NOMO-1 treated with dmso at 0.1 percent for 144 hours (cell line): ENCODE measurements around the gene RAB13.

ENCODE experiments used
- DNase-seq: peaks from one replicate; lab custom pipeline; 2025; ENCODE audit not compliant: unreplicated experiment; lab: John Stamatoyannopoulos, UW

RAB13 gene

DNA sequence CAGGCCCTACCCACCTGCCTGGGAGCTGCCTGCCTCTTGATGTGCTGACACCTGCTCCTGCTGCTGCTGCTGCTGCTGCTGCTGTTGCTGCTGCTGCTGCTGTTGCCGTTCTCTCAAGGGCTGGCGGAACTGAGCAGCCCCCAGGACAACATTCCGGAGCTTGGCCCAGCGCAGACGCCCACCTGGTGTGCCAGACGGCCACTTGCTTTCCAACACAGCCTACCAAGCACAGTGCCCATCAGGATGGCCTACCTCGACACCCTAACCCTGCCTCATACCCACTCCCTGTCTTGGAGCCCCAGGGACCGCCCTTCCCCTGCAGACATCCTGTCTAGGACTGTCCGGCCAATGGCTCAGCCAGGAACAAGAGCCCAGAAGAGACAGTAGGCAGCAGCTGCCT is 51.4 kb downstream of the RAB13 start:
- no peak for DNase-seq

DNA sequence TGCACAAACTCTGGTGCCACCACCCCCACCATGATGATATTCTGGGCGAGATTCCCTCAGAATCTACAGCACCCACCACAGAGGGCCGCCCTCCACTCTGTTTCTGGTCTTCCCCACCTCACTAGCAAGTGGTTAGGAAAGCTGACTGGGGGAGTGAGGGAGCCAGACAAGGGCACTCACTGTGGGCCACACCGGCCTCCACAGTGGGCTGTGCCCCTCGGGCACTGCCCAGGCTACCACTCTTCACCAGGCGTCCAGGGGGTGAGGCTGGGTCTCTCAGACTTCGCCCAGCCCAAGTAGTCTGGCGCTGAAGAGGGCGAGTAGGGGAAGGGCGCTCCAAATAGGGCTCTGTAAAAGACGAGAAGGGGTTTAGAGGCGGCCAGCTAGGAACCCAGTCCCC is 52.2 kb downstream of the RAB13 start:
- DNase-seq = no peak

DNA sequence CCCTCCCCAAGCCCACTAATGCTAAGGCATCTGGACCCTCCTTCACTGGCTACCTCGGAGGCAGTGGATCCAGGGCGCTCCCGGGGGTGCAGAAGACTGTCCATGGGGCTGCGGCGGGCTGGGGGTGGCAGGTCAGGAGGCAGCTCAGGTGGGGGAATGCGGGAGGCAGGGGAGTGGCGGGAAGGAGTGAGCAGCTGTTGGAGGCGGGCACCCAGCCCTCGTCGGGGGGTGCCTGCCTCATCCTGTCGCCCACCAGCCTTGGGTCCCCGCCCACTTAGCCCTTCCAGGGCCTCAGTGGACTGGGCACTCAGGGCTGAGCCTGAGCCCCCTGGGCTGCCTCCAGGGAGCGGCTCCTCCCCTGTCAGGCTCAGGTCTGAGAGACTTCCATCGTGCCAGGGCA is 52.7 kb downstream of the RAB13 start:
- DNase-seq = no peak

DNA sequence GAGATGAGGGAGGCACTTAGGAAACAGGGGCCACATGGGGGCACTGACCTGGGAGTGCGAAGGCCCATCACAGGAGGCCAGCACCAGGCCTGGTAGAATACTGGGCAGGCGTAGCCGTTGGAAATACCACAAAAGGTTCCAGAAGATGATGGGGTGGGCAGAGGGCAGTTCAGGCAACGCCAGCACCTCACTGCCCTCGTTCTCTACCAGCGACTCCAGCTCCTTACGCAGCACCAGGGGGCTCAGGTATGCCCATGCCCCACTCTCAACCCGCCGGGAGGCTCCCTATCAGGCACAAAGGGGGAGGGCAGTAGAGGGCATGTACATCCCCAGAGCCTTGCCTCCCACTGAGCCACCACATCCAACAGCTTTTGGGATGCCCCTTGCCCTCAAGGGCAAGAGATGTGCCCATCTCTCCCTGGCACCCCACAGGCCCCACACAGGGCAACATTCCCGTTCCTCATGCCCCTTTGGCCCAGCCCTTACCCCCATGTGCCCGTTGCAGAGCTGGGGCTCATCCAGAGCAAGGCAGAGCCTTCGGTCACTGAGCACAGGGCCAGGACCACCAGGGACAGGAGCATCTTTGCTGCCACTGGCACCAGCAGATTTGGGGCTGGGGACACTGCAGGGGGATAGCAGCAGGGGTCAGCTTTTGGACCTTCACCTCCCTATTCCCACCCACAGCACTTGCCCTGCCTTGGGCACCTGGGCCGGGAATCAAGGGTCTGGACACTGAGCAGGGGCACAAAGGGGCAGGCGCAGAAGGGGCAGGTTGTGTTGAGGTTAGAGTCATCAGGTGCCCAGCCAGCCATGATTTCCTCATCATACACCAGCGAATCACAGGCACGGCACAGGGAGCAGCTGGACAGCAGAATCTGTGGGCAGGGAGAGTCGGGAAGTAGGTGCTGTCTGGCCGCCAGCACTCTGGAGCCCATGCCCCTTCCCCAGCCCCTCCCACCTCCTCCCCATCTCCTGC is 53.7 kb downstream of the RAB13 start:
- no peak for DNase-seq
